Heart left ventricle (tissue), 13 donors: Measurements from ENCODE around the gene EIF2AK3.

Source experiments
- CTCF ChIP-seq, 12 donors: fragments of 200-600 bp; sonication (generic) in 4 of 12; IDR thresholded peaks; one replicate each; pipeline versions ENCODE4 v1.5.0 to v1.8.0; 2018 to 2022; ENCODE audit warnings: antibody characterized with exemption in 12 of 12, mild to moderate bottlenecking in 5 of 12
- POLR2A ChIP-seq, 2 donors: fragments of 450-650 bp; IDR thresholded peaks; one replicate each; pipeline ENCODE4 v1.6.1; 2017; ENCODE audit warnings: antibody characterized with exemption in 2 of 2, mild to moderate bottlenecking in 2 of 2, moderate library complexity in 2 of 2
- donor health status: ischemic (EF 13 %, LVEDD 7.1; RV severe dilation, severe dysfunction).
- donor health status: DM: no; HTN: yes; CAD: no.
- donor health status: DM: no; HTN: no; CAD: no.
- donor health status: ischemic (EF 25% LVEDD 6.9; RV normal size, moderate dysfunction).
- donor health status: ischemic (EF 25% LVEDD 5.7; RV mildly dilated, moderate dysfunction).
- donor health status: ischemic (EF 35%, LVEDD 5.7; RV mildly dilated, moderate dysfunction).
- donor health status: nonischemic (EF 11% LVEDD 7.7; RV severe dilation, severe dysfunction).
- donor health status: DM: yes; HTN: yes; CAD: no.
- donor health status: PGD.
- donor health status: ischemic (EF 29% LVEDD 5.4; RV normal size, mild dysfunction).
- donor health status: nonischemic (EF 23%, LVEDD 6.1; RV moderate dilation, normal function).

- TF ChIP-seq CTCF (IDR thresholded peaks at IDR 0.05) (no peak), POLR2A (IDR thresholded peaks at IDR 0.05) (no peak)
Observed at GRCh38 chr2:88585969-88586368, 41.3 kb downstream of the EIF2AK3 start.
